WERI-Rb-1 (cell line): ENCODE measurements around the gene TBC1D22B.

ENCODE experiments used
- DNase-seq: peaks from one replicate; pipeline ENCODE4 v3.0.0-alpha.2; 2020
- H3K27ac ChIP-seq: fragments of 250-450 bp; sonication (Bioruptor Pico); 2 replicates; pipeline ENCODE4 v1.5.1; 2020; ENCODE audit warnings: mild to moderate bottlenecking, moderate library complexity
- H3K27me3 ChIP-seq: fragments of 250-450 bp; sonication (Bioruptor Pico); 2 replicates; pipeline ENCODE4 v1.5.1; 2021; ENCODE audit warnings: mild to moderate bottlenecking, low read depth, moderate library complexity; ENCODE audit not compliant: insufficient read depth, severe bottlenecking
- H3K36me3 ChIP-seq: fragments of 250-450 bp; sonication (Bioruptor Pico); 2 replicates; pipeline ENCODE4 v1.5.1; 2020; ENCODE audit warnings: mild to moderate bottlenecking, moderate library complexity
- H3K4me3 ChIP-seq: 2 replicates; pipeline ENCODE4 v1.5.1; 2011; ENCODE audit warnings: low read depth, mild to moderate bottlenecking, control low read depth, low read length
- H3K9me3 ChIP-seq: fragments of 250-450 bp; sonication (Bioruptor Pico); 2 replicates; pipeline ENCODE4 v1.5.1; 2021; ENCODE audit warnings: mild to moderate bottlenecking, moderate library complexity; ENCODE audit not compliant: severe bottlenecking
- TF ChIP-seq, protein P1 (sequence below): IDR thresholded peaks from 2 replicates; pipeline ENCODE4 v1.5.1; 2011; ENCODE audit warnings: low read depth, mild to moderate bottlenecking, control low read depth, inconsistent platforms, low read length

TBC1D22B gene

DNA sequence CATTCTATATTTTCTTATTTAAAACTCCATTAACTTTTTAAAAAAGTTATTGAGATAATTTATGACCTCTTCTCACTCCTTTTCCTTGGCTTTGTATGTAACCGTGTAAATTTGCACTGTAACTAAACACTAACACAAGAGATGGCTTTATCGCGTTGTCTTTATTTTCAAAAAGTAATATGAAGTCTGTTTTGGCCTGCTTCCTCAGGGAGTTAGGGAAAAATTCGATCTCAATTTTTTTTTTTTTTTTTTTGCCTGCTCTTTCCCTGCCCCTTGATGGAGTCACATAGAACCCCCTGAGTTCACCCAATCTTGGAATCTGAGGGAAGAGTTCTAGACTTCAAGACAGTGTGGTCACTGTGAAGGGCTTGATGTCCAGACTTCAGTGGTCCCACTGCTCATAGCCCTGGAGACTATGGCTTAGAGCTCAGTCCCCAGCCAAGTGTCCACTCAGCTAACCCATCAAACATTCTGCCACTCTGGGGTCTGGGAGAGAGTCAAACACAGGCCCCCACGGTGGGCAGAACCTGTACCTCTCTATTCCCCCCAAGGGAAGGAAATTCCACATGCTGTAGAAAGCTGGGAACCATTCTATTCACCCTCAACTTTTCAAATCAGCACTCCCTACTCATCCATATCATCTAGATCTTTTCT is 15.7 kb upstream of the TBC1D22B start:
- Histone ChIP-seq H3K4me3 (no peak overlapping the region), H3K27ac (no peak overlapping the region), H3K27me3 (no peaks in the 10 kb centered on the region), H3K9me3 (no peaks in the 10 kb centered on the region), H3K36me3 (no peaks in the 10 kb centered on the region)
- TF ChIP-seq, protein P1, sequence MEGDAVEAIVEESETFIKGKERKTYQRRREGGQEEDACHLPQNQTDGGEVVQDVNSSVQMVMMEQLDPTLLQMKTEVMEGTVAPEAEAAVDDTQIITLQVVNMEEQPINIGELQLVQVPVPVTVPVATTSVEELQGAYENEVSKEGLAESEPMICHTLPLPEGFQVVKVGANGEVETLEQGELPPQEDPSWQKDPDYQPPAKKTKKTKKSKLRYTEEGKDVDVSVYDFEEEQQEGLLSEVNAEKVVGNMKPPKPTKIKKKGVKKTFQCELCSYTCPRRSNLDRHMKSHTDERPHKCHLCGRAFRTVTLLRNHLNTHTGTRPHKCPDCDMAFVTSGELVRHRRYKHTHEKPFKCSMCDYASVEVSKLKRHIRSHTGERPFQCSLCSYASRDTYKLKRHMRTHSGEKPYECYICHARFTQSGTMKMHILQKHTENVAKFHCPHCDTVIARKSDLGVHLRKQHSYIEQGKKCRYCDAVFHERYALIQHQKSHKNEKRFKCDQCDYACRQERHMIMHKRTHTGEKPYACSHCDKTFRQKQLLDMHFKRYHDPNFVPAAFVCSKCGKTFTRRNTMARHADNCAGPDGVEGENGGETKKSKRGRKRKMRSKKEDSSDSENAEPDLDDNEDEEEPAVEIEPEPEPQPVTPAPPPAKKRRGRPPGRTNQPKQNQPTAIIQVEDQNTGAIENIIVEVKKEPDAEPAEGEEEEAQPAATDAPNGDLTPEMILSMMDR = no peak
- DNase-seq = no peak

DNA sequence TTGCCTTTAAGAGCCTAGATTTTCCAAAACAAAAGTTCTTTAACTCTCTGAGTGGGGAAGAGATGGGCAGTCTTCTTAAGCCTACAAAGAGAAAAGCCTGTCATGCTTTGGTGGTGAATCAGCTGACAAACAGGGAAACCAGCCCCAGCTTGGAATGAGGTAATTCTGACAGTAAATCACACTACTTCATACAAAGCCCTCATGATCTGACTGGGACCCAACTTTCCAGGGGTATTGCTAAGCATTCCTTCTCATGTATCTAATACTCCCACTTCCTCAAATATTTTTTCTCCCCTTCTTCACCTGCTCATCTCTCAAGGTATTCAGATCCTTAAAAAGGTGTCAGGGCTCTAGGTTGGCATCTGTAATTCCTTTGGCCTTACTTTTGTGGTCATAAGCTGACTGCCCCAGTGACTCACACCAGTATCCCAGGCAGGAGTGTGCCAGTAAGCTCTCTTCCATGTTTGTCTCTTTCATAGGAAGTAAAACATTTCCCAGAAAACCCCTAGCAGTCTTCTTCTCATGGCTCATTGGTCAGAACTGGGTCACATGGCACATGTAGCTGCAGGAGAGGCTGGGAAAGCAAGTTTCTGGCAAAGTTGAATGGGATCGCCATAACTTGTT is 15.0 kb upstream of the TBC1D22B start:
- H3K27ac ChIP-seq = no peak overlapping the region
- no peaks in the 10 kb centered on the region for H3K9me3 ChIP-seq
- TF ChIP-seq, protein P1 = no peak
- H3K4me3 ChIP-seq = no peak overlapping the region
- no peaks in the 10 kb centered on the region for H3K27me3 ChIP-seq
- DNase-seq = no peak
- no peaks in the 10 kb centered on the region for H3K36me3 ChIP-seq

DNA sequence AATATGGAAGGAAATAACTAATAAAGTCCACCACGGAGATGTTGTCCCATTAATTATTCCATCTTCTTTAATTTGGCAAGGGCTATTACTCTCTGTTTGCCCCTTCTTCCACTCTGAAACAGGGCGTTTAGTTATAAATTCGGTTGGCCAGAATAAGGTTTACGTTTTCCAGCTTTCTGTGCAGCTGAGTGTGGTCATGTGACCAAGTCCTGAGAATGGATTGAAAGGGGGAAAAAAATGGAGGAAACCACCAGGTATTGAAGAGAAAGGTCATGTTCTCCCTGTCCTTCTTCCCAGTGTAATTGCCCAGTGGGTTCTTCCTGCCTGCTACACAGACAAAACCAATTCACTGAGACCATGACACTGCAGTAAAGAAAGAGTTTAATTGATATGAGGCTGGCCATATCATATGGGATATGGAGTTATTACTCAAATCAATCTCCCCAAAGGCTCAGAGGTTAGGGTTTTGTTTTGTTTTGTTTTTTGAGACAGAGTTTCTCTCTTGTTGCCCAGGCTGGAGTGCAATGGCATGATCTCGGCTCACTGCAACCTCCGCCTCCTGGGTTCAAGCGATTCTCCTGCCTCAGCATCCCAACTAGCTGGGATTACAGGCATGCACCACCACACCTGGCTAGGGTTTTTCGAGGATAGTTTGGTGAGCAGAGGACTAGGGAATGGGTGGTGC is 14.3 kb upstream of the TBC1D22B start:
- Histone ChIP-seq H3K27ac (no peak overlapping the region), H3K27me3 (no peaks in the 10 kb centered on the region), H3K4me3 (no peak overlapping the region), H3K36me3 (no peaks in the 10 kb centered on the region), H3K9me3 (peaks cover 3% of the 10 kb centered on the region)
- TF ChIP-seq, protein P1 = no peak
- DNase-seq = no peak

DNA sequence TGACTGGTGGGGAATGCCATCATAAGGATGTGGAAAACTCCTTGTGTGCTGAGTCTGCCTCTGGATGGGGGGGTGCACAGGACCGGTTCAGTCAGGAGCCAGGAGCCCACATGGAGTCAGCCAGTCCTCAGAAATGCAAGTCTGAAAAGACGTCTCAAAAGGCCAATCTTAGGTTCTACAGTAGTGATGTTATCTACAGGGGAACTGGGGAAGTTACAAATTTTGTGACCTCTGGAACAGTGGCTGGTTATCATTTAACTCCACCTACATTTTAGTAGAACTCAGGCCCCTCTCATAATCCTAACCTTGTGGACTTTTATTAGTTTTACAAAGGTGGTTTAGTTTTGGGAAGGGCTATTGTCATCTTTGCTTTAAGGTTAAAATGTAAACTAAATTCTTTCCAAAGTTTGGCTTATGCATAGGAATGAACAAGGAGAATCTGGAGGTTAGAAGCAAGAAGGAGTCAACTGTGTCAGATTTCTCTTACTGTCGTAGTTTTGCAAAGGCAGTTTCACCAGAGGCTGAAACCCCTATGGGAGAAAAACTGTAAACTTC is 13.7 kb upstream of the TBC1D22B start:
- TF ChIP-seq, protein P1 = no peak
- no peaks in the 10 kb centered on the region for H3K27me3 ChIP-seq
- no peak overlapping the region for H3K4me3 ChIP-seq
- peaks cover 3% of the 10 kb centered on the region for H3K9me3 ChIP-seq
- DNase-seq = no peak
- H3K27ac ChIP-seq = no peak overlapping the region
- H3K36me3 ChIP-seq = no peaks in the 10 kb centered on the region

- H3K27ac ChIP-seq = no peak overlapping the region; the same call in 1 of the 2 replicates
- no peak for DNase-seq
Measured at GRCh38 chr6:37244430-37245310, 12.9 kb upstream of the TBC1D22B start.

More at GRCh38 chr6:37244430-37245310, 12.9 kb upstream of the TBC1D22B start:
- Histone ChIP-seq H3K36me3 (no peaks in the 10 kb centered on the region), H3K9me3 (peaks cover 3% of the 10 kb centered on the region), H3K27me3 (no peaks in the 10 kb centered on the region), H3K4me3 (no peak overlapping the region)
- TF ChIP-seq, protein P1 = no peak
